Hepatocyte (in vitro differentiated cells): ENCODE results near the gene VMP1.

Source experiments
- CTCF ChIP-seq: fragments of 200-600 bp; sonication (generic); IDR thresholded peaks from 2 replicates; pipeline ENCODE4 v1.5.1; 2016; ENCODE audit warnings: antibody characterized with exemption, mild to moderate bottlenecking; ENCODE audit not compliant: poor library complexity
- EZH2 ChIP-seq: fragments of 200-600 bp; sonication (generic); IDR thresholded peaks from 2 replicates; pipeline ENCODE4 v1.6.1; 2016; ENCODE audit warnings: antibody characterized with exemption, mild to moderate bottlenecking, borderline replicate concordance
- EZH2phosphoT487 ChIP-seq: fragments of 200-600 bp; sonication (generic); IDR thresholded peaks from one replicate; pipeline ENCODE4 v1.6.1; 2018; ENCODE audit warnings: antibody characterized with exemption, mild to moderate bottlenecking, low read depth, moderate library complexity; ENCODE audit not compliant: unreplicated experiment, severe bottlenecking

DNA sequence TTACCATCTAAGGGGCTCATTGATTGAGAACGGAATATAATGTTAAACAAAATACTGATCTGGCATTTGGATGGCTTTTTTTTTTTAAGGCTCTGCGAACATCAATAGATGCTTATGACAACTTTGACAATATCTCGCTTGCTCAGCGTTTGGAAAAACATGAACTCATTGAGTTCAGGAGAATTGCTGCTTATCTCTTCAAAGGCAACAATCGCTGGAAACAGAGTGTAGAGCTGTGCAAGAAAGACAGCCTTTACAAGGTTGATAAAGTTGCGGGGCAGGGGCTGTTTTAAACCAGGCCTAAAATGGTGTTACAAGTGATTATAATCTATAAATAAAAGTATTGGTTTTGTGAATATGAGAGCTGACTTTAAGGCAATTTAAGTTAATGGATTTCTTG lies 22.5 kb upstream of the VMP1 start:
- TF ChIP-seq CTCF = no peak
- no peak for TF ChIP-seq EZH2phosphoT487
- no peak for TF ChIP-seq EZH2
